LNCaP clone FGC (cell line): ENCODE results near the gene KCTD17.

ENCODE experiments used
- DNase-seq: peaks from one replicate; pipeline ENCODE4 v3.0.0-alpha.2; 2011; ENCODE audit warnings: low read depth
- H3K4me3 ChIP-seq: 2 replicates; pipeline ENCODE4 v1.5.1; 2011; ENCODE audit warnings: mild to moderate bottlenecking, low read depth, low read length, control low read depth
- TF ChIP-seq, protein P1 (sequence below): IDR thresholded peaks from 2 replicates; pipeline ENCODE4 v1.5.1; 2012; ENCODE audit warnings: mild to moderate bottlenecking; ENCODE audit not compliant: control insufficient read depth, insufficient read depth; ENCODE audit errors: extremely low read depth

The KCTD17 gene

DNA sequence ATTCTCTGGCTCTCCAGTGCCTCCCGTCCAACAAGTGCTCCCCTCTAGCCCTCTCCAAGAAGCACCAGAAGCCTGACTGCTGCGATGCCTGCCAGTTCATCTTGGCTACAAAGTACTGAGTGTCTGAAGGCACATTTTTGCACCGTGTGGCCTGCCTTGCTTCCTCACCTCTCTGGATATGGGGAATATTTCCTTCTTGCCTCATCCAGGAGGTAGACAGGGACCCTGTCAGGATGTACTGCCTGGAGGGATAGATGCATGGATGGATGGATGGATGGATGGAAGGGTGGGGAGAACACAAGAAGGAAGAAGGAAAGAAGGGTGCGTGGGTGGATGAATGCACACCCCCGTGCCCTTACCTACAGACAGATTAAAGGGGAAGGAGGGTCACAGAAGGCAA is 27.6 kb downstream of the KCTD17 start:
- DNase-seq, result no peak
- no peak overlapping the region for H3K4me3 ChIP-seq
- TF ChIP-seq, protein P1, sequence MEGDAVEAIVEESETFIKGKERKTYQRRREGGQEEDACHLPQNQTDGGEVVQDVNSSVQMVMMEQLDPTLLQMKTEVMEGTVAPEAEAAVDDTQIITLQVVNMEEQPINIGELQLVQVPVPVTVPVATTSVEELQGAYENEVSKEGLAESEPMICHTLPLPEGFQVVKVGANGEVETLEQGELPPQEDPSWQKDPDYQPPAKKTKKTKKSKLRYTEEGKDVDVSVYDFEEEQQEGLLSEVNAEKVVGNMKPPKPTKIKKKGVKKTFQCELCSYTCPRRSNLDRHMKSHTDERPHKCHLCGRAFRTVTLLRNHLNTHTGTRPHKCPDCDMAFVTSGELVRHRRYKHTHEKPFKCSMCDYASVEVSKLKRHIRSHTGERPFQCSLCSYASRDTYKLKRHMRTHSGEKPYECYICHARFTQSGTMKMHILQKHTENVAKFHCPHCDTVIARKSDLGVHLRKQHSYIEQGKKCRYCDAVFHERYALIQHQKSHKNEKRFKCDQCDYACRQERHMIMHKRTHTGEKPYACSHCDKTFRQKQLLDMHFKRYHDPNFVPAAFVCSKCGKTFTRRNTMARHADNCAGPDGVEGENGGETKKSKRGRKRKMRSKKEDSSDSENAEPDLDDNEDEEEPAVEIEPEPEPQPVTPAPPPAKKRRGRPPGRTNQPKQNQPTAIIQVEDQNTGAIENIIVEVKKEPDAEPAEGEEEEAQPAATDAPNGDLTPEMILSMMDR, result no peak

DNA sequence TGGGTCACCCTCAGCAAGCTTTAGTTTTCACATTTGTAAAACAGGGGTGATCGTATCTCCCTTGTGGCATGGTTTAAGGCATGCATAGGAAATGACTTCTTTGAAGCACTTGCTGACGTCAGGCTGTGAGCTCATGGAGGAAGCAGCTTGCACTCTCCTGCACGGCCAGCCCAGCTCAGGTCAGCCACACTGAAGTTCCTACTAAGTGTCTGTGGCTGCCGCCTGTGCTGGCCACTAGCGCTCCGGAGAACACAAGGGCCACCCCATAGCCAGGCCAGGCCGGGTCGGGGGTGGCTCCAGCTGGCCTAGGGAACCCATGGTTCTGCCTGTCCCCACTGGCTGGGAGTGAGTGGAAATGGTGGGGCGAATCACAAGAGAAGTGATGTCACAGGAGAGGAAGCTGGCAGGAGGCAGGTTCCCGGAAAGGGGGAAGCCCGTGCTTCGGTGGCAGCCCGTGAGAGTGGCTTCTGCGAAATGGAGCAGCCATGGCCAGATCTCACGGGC is 28.2 kb downstream of the KCTD17 start:
- TF ChIP-seq, protein P1, result no peak
- no peak for DNase-seq
- H3K4me3 ChIP-seq, result no peak overlapping the region

DNA sequence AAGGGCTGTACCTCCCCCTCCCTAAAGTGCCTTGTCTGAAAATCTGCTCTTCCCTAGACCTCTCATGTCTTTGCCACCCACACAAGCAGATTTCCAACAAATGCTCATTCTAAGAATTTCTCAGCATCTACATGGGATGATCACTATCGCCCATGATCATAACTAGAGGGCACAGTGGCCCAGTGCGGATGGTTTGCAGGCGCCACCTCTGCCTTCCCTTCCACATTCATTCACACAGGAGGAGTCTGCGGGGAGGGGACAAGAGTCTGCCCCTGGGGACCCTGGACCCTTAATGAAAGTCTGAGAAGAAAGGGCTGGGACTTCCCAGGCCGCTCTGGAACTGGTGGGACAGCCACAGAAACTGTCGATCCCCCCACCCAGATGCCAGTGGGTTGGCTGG is 28.9 kb downstream of the KCTD17 start:
- H3K4me3 ChIP-seq, result no peak overlapping the region
- DNase-seq, result no peak
- TF ChIP-seq, protein P1, result no peak

DNA sequence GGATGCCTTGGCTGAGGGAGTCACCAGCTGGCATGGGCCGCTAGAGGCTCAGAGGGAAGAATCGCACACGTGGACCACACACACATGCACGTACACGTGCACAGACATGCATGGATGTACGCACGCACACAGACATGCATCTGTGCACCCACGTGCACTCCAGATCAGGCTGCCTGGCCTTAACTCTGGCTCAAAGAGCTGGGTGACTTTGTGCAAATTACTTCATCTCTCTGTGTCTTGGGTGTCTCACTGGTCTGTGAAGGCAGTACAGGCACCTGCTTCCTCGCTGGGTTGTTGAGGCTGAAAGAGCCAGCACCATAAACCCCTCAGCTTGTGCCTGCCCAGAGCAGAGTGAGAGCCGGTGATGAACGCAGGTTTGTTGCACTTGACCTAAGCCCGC is 29.3 kb downstream of the KCTD17 start:
- no peak overlapping the region for H3K4me3 ChIP-seq
- no peak for DNase-seq
- TF ChIP-seq, protein P1, result no peak

DNA sequence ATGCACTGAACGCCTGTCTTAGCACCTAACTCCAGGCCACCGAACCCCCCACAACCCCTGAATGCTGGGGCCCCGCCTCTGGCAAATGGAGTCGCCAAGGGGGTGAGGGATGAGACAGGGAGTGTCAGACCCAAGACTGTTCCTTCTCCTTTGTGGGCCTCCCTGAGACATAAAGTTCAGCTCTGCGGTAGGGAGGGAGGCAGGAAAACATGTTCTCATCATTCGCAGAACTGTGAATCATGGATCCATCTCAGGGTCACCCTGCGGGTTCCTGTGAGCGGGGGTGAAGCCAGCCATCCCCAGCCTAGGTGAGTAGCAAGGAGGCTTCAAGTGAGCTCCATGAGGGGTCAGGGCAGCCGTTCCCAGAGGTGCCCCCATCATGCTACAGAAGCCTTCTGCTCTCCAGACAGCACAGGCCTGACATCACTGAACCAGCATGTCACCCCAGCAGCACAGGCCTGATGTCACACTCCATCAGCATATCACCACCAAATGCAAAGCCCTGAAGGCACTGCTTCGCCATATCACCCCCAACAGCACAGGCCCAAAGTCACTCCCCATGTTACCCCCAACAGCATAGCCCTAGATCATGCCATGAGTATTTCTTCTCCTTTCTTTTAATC is 30.8 kb downstream of the KCTD17 start:
- no peak overlapping the region for H3K4me3 ChIP-seq
- TF ChIP-seq, protein P1, result no peak
- no peak for DNase-seq

DNA sequence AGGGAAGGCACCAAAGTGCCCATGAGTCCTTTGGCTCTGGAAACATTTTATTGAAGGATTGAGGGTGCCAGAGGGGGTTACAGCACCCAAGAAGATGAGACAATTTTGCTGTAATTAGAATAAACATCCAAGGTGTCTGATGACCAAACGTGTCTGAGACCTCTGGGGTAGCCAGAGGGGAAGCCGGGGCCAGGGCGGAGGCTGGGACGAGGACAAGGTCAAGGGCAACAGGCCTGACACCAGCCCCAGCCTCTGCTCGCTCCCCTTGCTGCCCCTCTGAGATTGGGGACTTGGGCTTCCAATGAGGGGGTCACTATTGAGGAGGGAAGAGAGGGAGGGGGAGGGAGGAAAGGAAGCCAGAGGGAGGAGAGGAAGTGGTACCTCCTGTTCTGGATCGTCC is 32.4 kb downstream of the KCTD17 start:
- DNase-seq, result no peak
- H3K4me3 ChIP-seq, result no peak overlapping the region
- TF ChIP-seq, protein P1, result no peak

DNA sequence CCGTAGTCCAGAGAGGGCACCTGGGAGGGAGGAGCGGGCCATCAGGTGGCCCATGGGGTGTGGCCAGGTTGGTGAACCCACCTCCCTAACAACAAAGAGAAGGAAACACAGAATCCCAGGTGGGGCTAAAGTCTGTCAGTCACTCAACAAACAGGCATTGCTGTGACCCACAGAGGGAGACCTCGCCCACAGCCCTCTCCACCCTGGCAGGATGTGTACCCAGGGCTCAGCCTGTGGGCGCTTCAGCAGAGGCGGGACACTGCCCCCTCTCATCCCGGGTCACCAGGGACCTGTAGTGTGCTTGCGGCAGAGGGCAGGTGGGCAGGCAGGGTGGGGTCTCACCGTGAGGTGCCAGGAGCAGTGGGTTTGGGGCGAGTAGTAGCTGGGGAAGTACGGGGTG is 32.8 kb downstream of the KCTD17 start:
- no peak for DNase-seq
- no peak overlapping the region for H3K4me3 ChIP-seq
- TF ChIP-seq, protein P1, result no peak
